ENCODE results near the gene CNOT3.

Gene CNOT3

GRCh38 chr19:54204767-54205468 is 67.4 kb downstream of the CNOT3 start:
- TF ChIP-seq CTCF (IDR thresholded peaks at IDR 0.05; ENCODE audit: poor library complexity, severe bottlenecking) = no peak
- Histone ChIP-seq H3K27me3 (ENCODE audit: insufficient read depth, poor library complexity, severe bottlenecking) (no peaks in the 10 kb centered on the region), H3K4me3 (ENCODE audit: severe bottlenecking) (no peak overlapping the region), H3K4me1 (ENCODE audit: insufficient read depth, poor library complexity, severe bottlenecking) (peaks cover 38% of the 10 kb centered on the region), H3K27ac (ENCODE audit: poor library complexity, severe bottlenecking) (peak overlapping the region; percentile 5), H3K9me3 (ENCODE audit: severe bottlenecking) (no peaks in the 10 kb centered on the region), H3K36me3 (ENCODE audit: low read depth) (peaks cover 76% of the 10 kb centered on the region)
- no peak for DNase-seq (ENCODE audit: low spot score)
- no peak for ATAC-seq (ENCODE audit: low read depth)
